HG03139 (cell line): ENCODE data around the gene TMPRSS7.

Experiments
- ATAC-seq: cut with Tn5 transposase; IDR thresholded peaks from one replicate; pipeline ENCODE4 v1.9.1; 2021; ENCODE audit not compliant: unreplicated experiment

Gene TMPRSS7

GRCh38 chr3:112034436-112034835, at the start of gene TMPRSS7:
TSS of gene TMPRSS7 (plus strand) at chr3:112034736. CDS start at chr3:112034846, 110 bp downstream.
- ATAC-seq, result no peak

GRCh38 chr3:111986800-111987199, 47.7 kb upstream of the TMPRSS7 start:
- ATAC-seq, result no peak

- peak; percentile 93 for ATAC-seq
Observed at GRCh38 chr3:111989061-111989678, 45.4 kb upstream of the TMPRSS7 start.

GRCh38 chr3:111993038-111993437, 41.5 kb upstream of the TMPRSS7 start:
- no peak for ATAC-seq

- peak; percentile 36 for ATAC-seq
Observed at GRCh38 chr3:111998636-111999483, 35.7 kb upstream of the TMPRSS7 start, which contains the start of gene TAGLN3. TSS of gene TAGLN3 (plus strand) at chr3:111998922. CDS start at chr3:111999423, 501 bp downstream.

- ATAC-seq, result no peak
Observed at GRCh38 chr3:111999484-112000324, 34.8 kb upstream of the TMPRSS7 start.

- no peak for ATAC-seq
Observed at GRCh38 chr3:112000367-112000771, 34.2 kb upstream of the TMPRSS7 start.

- ATAC-seq, result no peak
Observed at GRCh38 chr3:112000966-112001365, 33.6 kb upstream of the TMPRSS7 start.

GRCh38 chr3:112001526-112001925, 33.0 kb upstream of the TMPRSS7 start:
- ATAC-seq, result no peak

- ATAC-seq, result no peak
Observed at GRCh38 chr3:112002096-112002971, 32.2 kb upstream of the TMPRSS7 start.

- ATAC-seq, result no peak
Observed at GRCh38 chr3:112003321-112004080, 31.0 kb upstream of the TMPRSS7 start.

- ATAC-seq, result no peak
Observed at GRCh38 chr3:112004187-112004586, 30.3 kb upstream of the TMPRSS7 start.

- ATAC-seq, result no peak
Observed at GRCh38 chr3:112004669-112005068, 29.9 kb upstream of the TMPRSS7 start.

GRCh38 chr3:112005091-112005672, 29.4 kb upstream of the TMPRSS7 start:
- ATAC-seq, result no peak

- ATAC-seq, result no peak
Observed at GRCh38 chr3:112007633-112008032, 26.9 kb upstream of the TMPRSS7 start.

GRCh38 chr3:112009670-112010069, 24.9 kb upstream of the TMPRSS7 start:
- ATAC-seq, result no peak

- no peak for ATAC-seq
Observed at GRCh38 chr3:112010636-112011035, 23.9 kb upstream of the TMPRSS7 start.

- no peak for ATAC-seq
Observed at GRCh38 chr3:112011376-112011940, 23.1 kb upstream of the TMPRSS7 start.
